MCF 10A (cell line): ENCODE measurements around the gene MOXD1. TPM values are rescaled to one million over a fixed set of nuclear protein-coding genes. Genes with fewer than 3 reads are reported as not detected.

Source experiments
- BruUV-seq: library from RNA; stranded (reverse); fragments of 400-500 nt; replicated peaks from 2 replicates; lab custom pipeline; 2021; lab: Mats Ljungman, UMichigan
- CTCF ChIA-PET: fragments of 300-600 bp; sonication (Branson Sonifier 250); formaldehyde crosslinking; extraction: SDS; loops from one replicate; lab custom pipeline; 2021; ENCODE audit warnings: antibody characterized with exemption, inconsistent platforms; lab: Yijun Ruan, JAX
- POLR2A ChIA-PET: fragments of 300-600, 350-650 bp; sonication (Branson Sonifier 250); formaldehyde crosslinking; extraction: SDS; loops from one replicate; lab custom pipeline; 2020; ENCODE audit warnings: antibody characterized with exemption, inconsistent platforms; lab: Yijun Ruan, JAX
- DNase-seq: peaks from one replicate; pipeline ENCODE4 v3.0.0-alpha.2; 2018; ENCODE audit not compliant: unreplicated experiment
- H3K27ac Mint-ChIP-seq: one replicate; pipeline ENCODE4 v1.8.0; 2022; ENCODE audit warnings: mild to moderate bottlenecking, low read depth, mixed read lengths; ENCODE audit not compliant: unreplicated experiment
- H3K27me3 Mint-ChIP-seq: one replicate; pipeline ENCODE4 v1.8.0; 2022; ENCODE audit warnings: mixed read lengths; ENCODE audit not compliant: insufficient read depth, unreplicated experiment
- H3K36me3 Mint-ChIP-seq: one replicate; pipeline ENCODE4 v1.8.0; 2022; ENCODE audit warnings: mild to moderate bottlenecking, moderate library complexity, mixed read lengths; ENCODE audit not compliant: insufficient read depth, unreplicated experiment
- H3K4me1 Mint-ChIP-seq: one replicate; pipeline ENCODE4 v1.8.0; 2022; ENCODE audit warnings: mixed read lengths; ENCODE audit not compliant: insufficient read depth, unreplicated experiment
- H3K4me3 Mint-ChIP-seq: one replicate; pipeline ENCODE4 v1.8.0; 2022; ENCODE audit warnings: mild to moderate bottlenecking, moderate library complexity, mixed read lengths; ENCODE audit not compliant: unreplicated experiment
- H3K9me3 Mint-ChIP-seq: one replicate; pipeline ENCODE4 v1.8.0; 2022; ENCODE audit warnings: mixed read lengths; ENCODE audit not compliant: unreplicated experiment
- intact Hi-C: fragments of 100-400 bp; cut with micrococcal nuclease; formaldehyde crosslinking; loops from 2 replicates; pipeline ENCODE4 v1.14.1; 2022
- total RNA-seq: library from RNA; stranded (reverse); gene quantifications from 2 replicates; pipeline ENCODE4 v1.2.3, GENCODE V29; 2022
- TF ChIP-seq, protein P1 (sequence below): fragments of 200-600 bp; IDR thresholded peaks from one replicate; pipeline ENCODE4 v1.8.0; 2022; ENCODE audit warnings: antibody characterized with exemption, mild to moderate bottlenecking; ENCODE audit not compliant: unreplicated experiment

Gene MOXD1
- total RNA-seq, 1 experiment from 2014 or later, result 0.09 TPM

DNA sequence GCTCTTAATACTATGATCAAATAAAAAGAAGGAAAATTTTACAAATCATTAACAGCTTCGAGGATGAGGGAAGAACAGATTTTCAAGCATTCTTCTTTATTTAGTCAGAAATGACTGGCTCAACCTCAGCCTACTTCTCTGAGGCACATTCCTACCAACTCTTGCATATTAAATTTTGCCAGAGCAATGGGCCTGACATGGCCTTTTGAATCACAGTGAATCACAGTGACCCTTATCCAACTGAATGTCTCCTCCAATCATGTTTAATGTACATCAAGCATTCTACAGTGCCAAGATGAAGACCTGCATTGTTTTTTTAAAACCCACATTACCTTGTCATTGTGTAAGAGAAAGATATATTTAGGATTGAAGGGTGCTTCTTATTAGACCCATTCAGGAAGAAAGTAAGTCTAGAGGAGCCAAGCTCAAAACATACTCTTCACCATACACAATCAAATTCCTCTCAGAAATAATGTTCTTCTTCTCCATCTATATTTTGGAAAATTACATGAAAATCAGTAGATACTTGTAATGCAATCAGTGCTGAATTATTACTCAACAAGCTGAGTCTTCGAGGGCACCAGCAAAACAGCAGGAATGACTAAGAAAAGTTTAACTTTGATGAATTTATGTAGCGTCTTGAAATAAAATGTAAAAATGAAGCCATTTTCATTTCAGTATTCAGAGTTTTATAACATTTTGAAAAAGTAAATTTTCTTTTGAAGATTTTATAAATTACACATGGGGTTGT lies 44.1 kb upstream of the MOXD1 start:
- ChIA-PET POLR2A (interaction anchor here (0.7 to 1.2 kb wide), 3 partner anchors 10 to 52 kb away, joined by 3 read pairs; no protein-coding TSS in a partner anchor), CTCF (interaction anchor here (1.1 to 1.9 kb wide), 2 partner anchors 145 to 166 kb away, joined by 3 to 14 read pairs; no protein-coding TSS in a partner anchor)
- peak; percentile 52 for DNase-seq
- Mint-ChIP-seq H3K4me3 (no peak overlapping the region), H3K9me3 (no peaks in the 10 kb centered on the region), H3K27me3 (no peaks in the 10 kb centered on the region), H3K36me3 (peaks cover 6% of the 10 kb centered on the region), H3K27ac (no peak overlapping the region), H3K4me1 (peaks cover 6% of the 10 kb centered on the region)
- intact Hi-C loops, result no loop called here
- TF ChIP-seq, protein P1, sequence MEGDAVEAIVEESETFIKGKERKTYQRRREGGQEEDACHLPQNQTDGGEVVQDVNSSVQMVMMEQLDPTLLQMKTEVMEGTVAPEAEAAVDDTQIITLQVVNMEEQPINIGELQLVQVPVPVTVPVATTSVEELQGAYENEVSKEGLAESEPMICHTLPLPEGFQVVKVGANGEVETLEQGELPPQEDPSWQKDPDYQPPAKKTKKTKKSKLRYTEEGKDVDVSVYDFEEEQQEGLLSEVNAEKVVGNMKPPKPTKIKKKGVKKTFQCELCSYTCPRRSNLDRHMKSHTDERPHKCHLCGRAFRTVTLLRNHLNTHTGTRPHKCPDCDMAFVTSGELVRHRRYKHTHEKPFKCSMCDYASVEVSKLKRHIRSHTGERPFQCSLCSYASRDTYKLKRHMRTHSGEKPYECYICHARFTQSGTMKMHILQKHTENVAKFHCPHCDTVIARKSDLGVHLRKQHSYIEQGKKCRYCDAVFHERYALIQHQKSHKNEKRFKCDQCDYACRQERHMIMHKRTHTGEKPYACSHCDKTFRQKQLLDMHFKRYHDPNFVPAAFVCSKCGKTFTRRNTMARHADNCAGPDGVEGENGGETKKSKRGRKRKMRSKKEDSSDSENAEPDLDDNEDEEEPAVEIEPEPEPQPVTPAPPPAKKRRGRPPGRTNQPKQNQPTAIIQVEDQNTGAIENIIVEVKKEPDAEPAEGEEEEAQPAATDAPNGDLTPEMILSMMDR, result no peak
- BruUV-seq, result no TSS peak

DNA sequence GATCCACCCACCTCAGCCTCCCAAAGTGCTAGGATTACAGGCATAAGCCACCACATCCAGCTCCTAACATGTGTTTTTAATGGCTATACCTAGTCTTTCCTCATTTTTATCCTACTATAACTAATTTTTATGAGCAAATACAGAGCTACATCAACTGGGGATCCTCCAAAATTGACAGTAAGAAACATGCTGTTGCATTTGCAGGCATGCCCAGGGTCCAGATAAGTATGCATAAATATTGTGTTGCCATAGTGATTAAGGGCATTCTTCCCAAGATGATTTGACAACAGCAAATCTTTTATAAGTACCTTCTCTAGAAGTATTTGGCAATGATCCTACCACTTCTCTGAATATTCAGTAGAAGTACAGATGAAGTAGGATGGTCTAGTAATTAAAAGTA lies 41.9 kb upstream of the MOXD1 start:
- POLR2A ChIA-PET, result interaction anchor here (0.6 to 1.5 kb wide), 2 partner anchors 8 to 28 kb away, joined by 4 read pairs; no protein-coding TSS in a partner anchor

DNA sequence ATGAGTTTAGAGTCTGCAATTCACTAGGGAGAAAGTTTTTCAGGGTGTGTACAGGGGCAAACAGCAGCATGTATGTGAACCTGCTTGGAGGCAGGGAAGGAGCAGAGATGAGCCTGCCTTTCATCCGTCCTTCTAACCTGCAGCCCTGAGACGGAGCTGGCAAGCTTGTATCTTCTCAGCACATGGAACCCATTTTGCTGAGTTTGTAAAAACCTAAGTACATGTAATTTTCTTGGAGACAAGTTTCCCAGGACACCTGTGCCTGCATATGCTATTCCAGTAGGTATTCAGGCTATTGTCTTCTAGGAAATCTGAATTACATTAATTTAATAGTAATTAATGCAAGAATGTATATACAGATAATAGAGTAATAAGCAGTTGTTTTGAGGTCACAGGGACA lies 28.8 kb upstream of the MOXD1 start:
- POLR2A ChIA-PET, result no interaction called here
- BruUV-seq, result no TSS peak
- no peaks in the 10 kb centered on the region for H3K4me1 Mint-ChIP-seq
- DNase-seq, result no peak
- no peaks in the 10 kb centered on the region for H3K27me3 Mint-ChIP-seq
- CTCF ChIA-PET, result no interaction called here
- intact Hi-C loops, result no loop called here
- no peak overlapping the region for H3K27ac Mint-ChIP-seq
- TF ChIP-seq, protein P1, result no peak
- no peaks in the 10 kb centered on the region for H3K9me3 Mint-ChIP-seq
- peaks cover 5% of the 10 kb centered on the region for H3K36me3 Mint-ChIP-seq
- H3K4me3 Mint-ChIP-seq, result no peak overlapping the region

More for the DNA sequence above, 41.9 kb upstream of the MOXD1 start:
- Mint-ChIP-seq H3K4me1 (peaks cover 6% of the 10 kb centered on the region), H3K9me3 (no peaks in the 10 kb centered on the region), H3K27me3 (no peaks in the 10 kb centered on the region), H3K4me3 (no peak overlapping the region), H3K27ac (no peak overlapping the region), H3K36me3 (peaks cover 3% of the 10 kb centered on the region)
- TF ChIP-seq, protein P1, result no peak
- CTCF ChIA-PET, result interaction anchor here (1.0 to 1.1 kb wide), 2 partner anchors 143 to 163 kb away, joined by 3 to 4 read pairs; no protein-coding TSS in a partner anchor
- intact Hi-C loops, result no loop called here
- BruUV-seq, result no TSS peak
- no peak for DNase-seq

DNA sequence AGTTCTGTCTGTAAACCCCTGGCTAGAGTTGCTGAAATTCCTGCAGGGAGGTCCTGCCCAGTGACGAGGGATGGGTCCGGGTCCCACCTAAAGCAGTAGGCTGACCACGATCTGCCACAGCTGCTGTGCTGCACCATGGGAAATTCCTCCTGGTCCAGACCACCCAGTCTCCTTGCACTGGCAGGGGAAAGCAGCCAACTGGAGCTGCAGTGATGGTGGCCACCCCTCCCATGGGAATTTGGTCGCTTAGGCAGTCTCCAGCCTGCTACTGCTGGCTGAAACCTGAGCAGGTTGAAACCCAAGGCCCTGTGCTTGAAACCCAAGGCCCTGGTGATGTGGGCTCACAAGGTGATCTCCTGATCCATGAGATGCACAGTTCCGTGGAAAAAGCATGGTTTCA lies 23.9 kb upstream of the MOXD1 start:
- TF ChIP-seq, protein P1, result no peak
- Mint-ChIP-seq H3K27me3 (no peaks in the 10 kb centered on the region), H3K4me3 (no peak overlapping the region), H3K27ac (no peak overlapping the region), H3K36me3 (no peaks in the 10 kb centered on the region), H3K9me3 (peaks cover 8% of the 10 kb centered on the region), H3K4me1 (no peaks in the 10 kb centered on the region)
- intact Hi-C loops, result no loop called here
- BruUV-seq, result no TSS peak
- ChIA-PET POLR2A (interaction anchor here (0.6 kb wide), 1 partner anchor 34 kb away, joined by 3 read pairs; no protein-coding TSS in a partner anchor), CTCF (no interaction called here)
- DNase-seq, result no peak
